Keratinocyte (primary cell): ENCODE results near the gene CTNND2. TPM values are rescaled to one million over a fixed set of nuclear protein-coding genes. Genes with fewer than 3 reads are reported as not detected.

ENCODE experiments used
- DNase-seq: peaks from one replicate; pipeline ENCODE4 v3.0.0-alpha.2; 2011; ENCODE audit warnings: low read depth, missing footprints, low spot score
- FAIRE-seq: peaks from 2 replicates; lab custom pipeline; 2011; peaks lifted over from hg19 to GRCh38; lab: Jason Lieb, UNC
- H2AFZ ChIP-seq: 2 replicates; pipeline ENCODE4 v1.6.0; 2012; ENCODE audit warnings: low read length, control low read depth, inconsistent platforms; ENCODE audit not compliant: control insufficient read depth
- H3K27ac ChIP-seq: 2 replicates; pipeline ENCODE4 v1.5.1; 2011; ENCODE audit warnings: low read length; ENCODE audit not compliant: control insufficient read depth, insufficient read depth
- H3K27me3 ChIP-seq: 3 replicates; pipeline ENCODE4 v1.6.0; 2011; ENCODE audit warnings: low read length; ENCODE audit not compliant: control insufficient read depth, insufficient read depth; ENCODE audit errors: extremely low read depth
- H3K36me3 ChIP-seq, 2 experiments: 2 replicates in 1 of 2; 3 replicates in 1 of 2; pipeline ENCODE4 v1.5.1; 2011; ENCODE audit warnings: low read length in 2 of 2, mild to moderate bottlenecking in 1 of 2; ENCODE audit not compliant: control insufficient read depth in 2 of 2, insufficient read depth in 2 of 2; ENCODE audit errors: extremely low read depth in 1 of 2
- H3K4me1 ChIP-seq: 3 replicates; pipeline ENCODE4 v1.5.1; 2011; ENCODE audit warnings: low read length; ENCODE audit not compliant: control insufficient read depth, insufficient read depth; ENCODE audit errors: extremely low read depth
- H3K4me2 ChIP-seq: 3 replicates; pipeline ENCODE4 v1.6.0; 2011; ENCODE audit warnings: low read depth, low read length; ENCODE audit not compliant: control insufficient read depth, insufficient read depth; ENCODE audit errors: extremely low read depth
- H3K4me3 ChIP-seq, 3 experiments: fragments of 200-600 bp in 1 of 3; sonication (generic) in 1 of 3; 2 replicates in 2 of 3; 3 replicates in 1 of 3; pipeline ENCODE4 v1.5.1; 2011 to 2016; ENCODE audit warnings: low read length in 3 of 3, mild to moderate bottlenecking in 3 of 3, control low read depth in 2 of 3, inconsistent platforms in 1 of 3, low read depth in 1 of 3, mixed read lengths in 1 of 3, mixed run types in 1 of 3, moderate library complexity in 1 of 3; ENCODE audit not compliant: control insufficient read depth in 2 of 3, insufficient read depth in 2 of 3; ENCODE audit errors: extremely low read depth in 1 of 3
- H3K79me2 ChIP-seq: 2 replicates; pipeline ENCODE4 v1.6.0; 2012; ENCODE audit warnings: low read length; ENCODE audit not compliant: control insufficient read depth, insufficient read depth
- H3K9ac ChIP-seq: 3 replicates; pipeline ENCODE4 v1.6.0; 2011; ENCODE audit warnings: low read length; ENCODE audit not compliant: control insufficient read depth, insufficient read depth; ENCODE audit errors: extremely low read depth
- H3K9me1 ChIP-seq: 3 replicates; pipeline ENCODE4 v1.6.0; 2011; ENCODE audit warnings: low read length; ENCODE audit not compliant: control insufficient read depth, insufficient read depth; ENCODE audit errors: extremely low read depth
- H3K9me3 ChIP-seq: 2 replicates; pipeline ENCODE4 v1.5.1; 2012; ENCODE audit warnings: low read depth, low read length; ENCODE audit not compliant: control insufficient read depth
- H4K20me1 ChIP-seq: 3 replicates; pipeline ENCODE4 v1.6.0; 2011; ENCODE audit warnings: low read length; ENCODE audit not compliant: control insufficient read depth, insufficient read depth; ENCODE audit errors: extremely low read depth
- CTCF ChIP-seq, 3 experiments: IDR thresholded peaks in 1 of 3; conservative IDR thresholded peaks in 1 of 3; optimal IDR thresholded peaks in 1 of 3; 2 replicates in 2 of 3; 3 replicates in 1 of 3; pipeline versions ENCODE3 to v1.5.1; 2011; ENCODE audit warnings: low read length in 3 of 3, mild to moderate bottlenecking in 3 of 3, moderate library complexity in 2 of 3, control low read depth in 1 of 3, inconsistent platforms in 1 of 3; ENCODE audit not compliant: insufficient read depth in 2 of 3; ENCODE audit errors: extremely low read depth in 1 of 3
- EZH2 ChIP-seq: IDR thresholded peaks from one replicate; pipeline ENCODE4 v1.6.1; 2012; ENCODE audit warnings: inconsistent platforms, mild to moderate bottlenecking, low read length, moderate library complexity
- dilution Hi-C: fragments of 300-500 bp; cut with MboI; formaldehyde crosslinking; loops from one replicate; pipeline ENCODE4 v1.7.0; 2020; ENCODE audit warnings: low sequenced_read_pairs; ENCODE audit not compliant: extremely low pct_ligation_motif_present
- polyA plus RNA-seq, 5 experiments: library from polyadenylated mRNA; depleted of rRNA in 3 of 5; stranded (reverse) in 3 of 5; stranded (forward) in 1 of 5; unstranded in 1 of 5; fragments of >200 nt; gene quantifications; 1 replicate in 1 of 5; 2 replicates in 3 of 5; 3 replicates in 1 of 5; pipeline versions ENCODE4 v1.2.1 to v1.2.3, GENCODE V29; 2011 to 2012; ENCODE audit warnings: missing spikeins in 2 of 5, low read depth in 1 of 5, low replicate concordance in 1 of 5

Gene CTNND2
- polyA plus RNA-seq, 1 donor (not counting 4 experiments of a cell fraction or from before 2014, with no cell fraction given), result not detected

GRCh38 chr5:11700391-11700790 is 203.9 kb downstream of the CTNND2 start:
- no peak overlapping the region for H3K4me3 ChIP-seq
- DNase-seq (no peak), FAIRE-seq (no peak)
- dilution Hi-C loops, result no loop called here
- H3K9me1 ChIP-seq, result no peaks in the 10 kb centered on the region
- H3K27me3 ChIP-seq, result no peaks in the 10 kb centered on the region
- H3K9ac ChIP-seq, result no peak overlapping the region
- no peaks in the 10 kb centered on the region for H3K9me3 ChIP-seq
- no peak overlapping the region for H3K4me2 ChIP-seq
- TF ChIP-seq EZH2 (no peak), CTCF (optimal IDR thresholded peaks at IDR 0.05 in 1 of 3, IDR thresholded peaks at IDR 0.05 in 1 of 3, conservative IDR thresholded peaks at IDR 0.05 in 1 of 3; ENCODE audit: extremely low read depth in 1 of 3, insufficient read depth in 2 of 3, low read length in 3 of 3) (no peak)
- H3K79me2 ChIP-seq, result no peaks in the 10 kb centered on the region
- H3K36me3 ChIP-seq, result no peaks in the 10 kb centered on the region
- no peak overlapping the region for H3K27ac ChIP-seq
- no peak overlapping the region for H2AFZ ChIP-seq
- H4K20me1 ChIP-seq, result no peaks in the 10 kb centered on the region
- H3K4me1 ChIP-seq, result no peaks in the 10 kb centered on the region

GRCh38 chr5:11692636-11693035 is 211.6 kb downstream of the CTNND2 start:
- Histone ChIP-seq H3K4me1 (no peaks in the 10 kb centered on the region), H3K36me3 (no peaks in the 10 kb centered on the region), H3K9ac (no peak overlapping the region), H3K9me3 (no peaks in the 10 kb centered on the region), H3K4me3 (no peak overlapping the region), H3K27ac (no peak overlapping the region), H3K27me3 (no peaks in the 10 kb centered on the region), H3K9me1 (no peaks in the 10 kb centered on the region), H3K4me2 (no peak overlapping the region), H2AFZ (no peak overlapping the region), H3K79me2 (no peaks in the 10 kb centered on the region), H4K20me1 (no peaks in the 10 kb centered on the region)
- DNase-seq, result no peak
- FAIRE-seq, result no peak
- dilution Hi-C loops, result no loop called here
- TF ChIP-seq CTCF (optimal IDR thresholded peaks at IDR 0.05 in 1 of 3, IDR thresholded peaks at IDR 0.05 in 1 of 3, conservative IDR thresholded peaks at IDR 0.05 in 1 of 3; ENCODE audit: extremely low read depth in 1 of 3, insufficient read depth in 2 of 3, low read length in 3 of 3) (no peak), EZH2 (no peak)
